Right cardiac atrium (tissue), 5 donors: ENCODE results near the gene B4GALT5. TPM values are rescaled to one million over a fixed set of nuclear protein-coding genes. Genes with fewer than 3 reads are reported as not detected.

Source experiments
- ATAC-seq, 2 donors: fragments of 200-7000 bp; cut with Tn5 transposase; one replicate each; pipeline versions ENCODE4 v1.8.0 to v1.9.1; 2020; ENCODE audit warnings: moderate library complexity in 2 of 2, mild to moderate bottlenecking in 1 of 2
- DNase-seq, 3 donors: peaks; one replicate each; pipeline ENCODE4 v3.0.0-alpha.2; 2020
- H3K27ac ChIP-seq: one replicate; pipeline ENCODE4 v1.5.1; 2013; ENCODE audit warnings: mild to moderate bottlenecking, low read length, control low read depth, moderate library complexity
- H3K27me3 ChIP-seq: one replicate; pipeline ENCODE4 v1.6.1; 2013; ENCODE audit not compliant: control insufficient read depth, insufficient read depth
- H3K4me1 ChIP-seq: one replicate; pipeline ENCODE4 v1.6.1; 2013; ENCODE audit warnings: low read length; ENCODE audit not compliant: control insufficient read depth, insufficient read depth
- H3K4me3 ChIP-seq: one replicate; pipeline ENCODE4 v1.5.1; 2013; ENCODE audit warnings: low read length, control low read depth
- H3K9me3 ChIP-seq: one replicate; pipeline ENCODE4 v1.6.1; 2013; ENCODE audit warnings: low read length; ENCODE audit not compliant: control insufficient read depth
- WGBS: extraction: QIAGEN DNeasy Blood & Tissue Kit; methylation state at CpG from one replicate; pipeline ENCODE4 v1.1.7; 2013; 5-methylcytosine and 5-hydroxymethylcytosine counted together
- intact Hi-C, 4 donors: fragments of 100-400 bp; cut with DNase I; formaldehyde crosslinking; loops; one replicate each; pipeline versions ENCODE4 v1.11.0 to v1.14.0; 2022 to 2023
- polyA plus RNA-seq: library from polyadenylated mRNA; stranded (reverse); fragments of 200-250 nt; gene quantifications from one replicate; pipeline ENCODE4 v1.2.3, GENCODE V29; 2013
- total RNA-seq, 4 donors: library from RNA; stranded (reverse); fragmentation: NEBNext Ultra II Directional; extraction: Animal tissue kit (Norgen Biotek cat#: 25700); gene quantifications; one replicate each; pipeline ENCODE4 v1.2.1, GENCODE V29; 2021
- donor health status: healthy with polysubstance abuse.
- donor health status: DM: no; HTN: yes; CAD: no.
- donor health status: DM: no; HTN: no; CAD: no.
- donor health status: DM: no; HTN: yes; CAD: no; lungs with severe emphysema.
- donor health status: DM: yes; HTN: yes; CAD: no.

Gene B4GALT5
- total and polyA plus RNA-seq, 5 donors: 13.8 to 33.6 (median 23.2) TPM

- no peak overlapping the region for H3K27ac ChIP-seq
- intact Hi-C loops: no loop called here
Measured at GRCh38 chr20:49589747-49590146, 123.9 kb downstream of the B4GALT5 start.

GRCh38 chr20:49587111-49587570 is 126.5 kb downstream of the B4GALT5 start:
- peak overlapping the region; percentile 51 for H3K27ac ChIP-seq
- no peak overlapping the region for H3K4me3 ChIP-seq
- peaks cover 3% of the 10 kb centered on the region for H3K9me3 ChIP-seq
- intact Hi-C loops: no loop called here
- peaks cover 4% of the 10 kb centered on the region for H3K4me1 ChIP-seq
- no peak for DNase-seq
- H3K27me3 ChIP-seq: no peaks in the 10 kb centered on the region
- 60% methylated on average over 10 of the region's 10 CpGs for WGBS
- ATAC-seq: no peak

More at GRCh38 chr20:49589747-49590146, 123.9 kb downstream of the B4GALT5 start:
- peaks cover 4% of the 10 kb centered on the region for H3K4me1 ChIP-seq
- no peak overlapping the region for H3K4me3 ChIP-seq
- no peaks in the 10 kb centered on the region for H3K9me3 ChIP-seq
- H3K27me3 ChIP-seq: no peaks in the 10 kb centered on the region
- ATAC-seq (no peak), DNase-seq (no peak)
- WGBS: 88% methylated on average over 6 of the region's 6 CpGs

- Histone ChIP-seq H3K4me3 (no peak overlapping the region), H3K27me3 (no peaks in the 10 kb centered on the region), H3K27ac (peak overlapping the region; percentile 56), H3K4me1 (peaks cover 4% of the 10 kb centered on the region), H3K9me3 (peaks cover 3% of the 10 kb centered on the region)
- no peak for ATAC-seq
- intact Hi-C loops: no loop called here
- WGBS: 85% methylated on average over 9 of the region's 9 CpGs
- no peak for DNase-seq
Measured at GRCh38 chr20:49585585-49586245, 128.0 kb downstream of the B4GALT5 start.

GRCh38 chr20:49584418-49585382 is 129.0 kb downstream of the B4GALT5 start:
- Histone ChIP-seq H3K9me3 (peaks cover 3% of the 10 kb centered on the region), H3K27ac (peak overlapping the region; percentile 70), H3K4me1 (peaks cover 6% of the 10 kb centered on the region), H3K4me3 (no peak overlapping the region), H3K27me3 (no peaks in the 10 kb centered on the region)
- DNase-seq (no peak), ATAC-seq (no peak)
- intact Hi-C loops: no loop called here
- 83% methylated on average over 14 of the region's 14 CpGs for WGBS

GRCh38 chr20:49583669-49584417 is 129.8 kb downstream of the B4GALT5 start:
- DNase-seq (peak; percentile 88 to 93 (median 90)), ATAC-seq (peak; percentile 92 to 95)
- intact Hi-C loops: no loop called here
- Histone ChIP-seq H3K27ac (peak overlapping the region; percentile 70), H3K9me3 (peaks cover 3% of the 10 kb centered on the region), H3K4me3 (no peak overlapping the region), H3K27me3 (no peaks in the 10 kb centered on the region), H3K4me1 (peaks cover 6% of the 10 kb centered on the region)
- WGBS: 37% methylated on average over 12 of the region's 12 CpGs

- H3K4me3 ChIP-seq: no peak overlapping the region
- H3K27ac ChIP-seq: peak overlapping the region; percentile 63
- no peak for DNase-seq
- peaks cover 3% of the 10 kb centered on the region for H3K9me3 ChIP-seq
- ATAC-seq: no peak
- peaks cover 6% of the 10 kb centered on the region for H3K4me1 ChIP-seq
- 74% methylated on average over 4 of the region's 4 CpGs for WGBS
- intact Hi-C loops: no loop called here
- H3K27me3 ChIP-seq: no peaks in the 10 kb centered on the region
Measured at GRCh38 chr20:49583343-49583668, 130.4 kb downstream of the B4GALT5 start.

Other genes with a start within 250 kb of the B4GALT5 start
- 1 to 10 TPM in 2 of 4 donors, under 1 TPM in 2; 0.35 to 1.6 (median 0.79) TPM for gene KCNB1, start 231.2 kb downstream of the B4GALT5 start, total RNA-seq
- 0.66 TPM for gene KCNB1, start 231.2 kb downstream of the B4GALT5 start, polyA plus RNA-seq
- gene PTGIS, start 145.7 kb downstream of the B4GALT5 start, total RNA-seq: 10 to 100 TPM; 51.7 to 98.4 (median 66.3) TPM
- gene PTGIS, start 145.7 kb downstream of the B4GALT5 start, polyA plus RNA-seq: 19.9 TPM
- 1 to 10 TPM; 6.9 to 7.3 (median 7.3) TPM for gene SLC9A8, start 99.0 kb upstream of the B4GALT5 start, total RNA-seq
- 6.0 TPM for gene SLC9A8, start 99.0 kb upstream of the B4GALT5 start, polyA plus RNA-seq
- 1 to 10 TPM; 6.4 to 8.2 (median 7.1) TPM for gene SPATA2, start 201.7 kb upstream of the B4GALT5 start, total RNA-seq
- gene SPATA2, start 201.7 kb upstream of the B4GALT5 start, polyA plus RNA-seq: 5.5 TPM
- gene RNF114, start 222.5 kb upstream of the B4GALT5 start, total RNA-seq: 10 to 100 TPM; 44.0 to 50.0 (median 47.1) TPM
- 42.8 TPM for gene RNF114, start 222.5 kb upstream of the B4GALT5 start, polyA plus RNA-seq